Panc1 (cell line): Measurements from ENCODE around the gene GPR162.

Source experiments
- TF ChIP-seq, protein P1 (sequence below): fragments of 450-650 bp; IDR thresholded peaks from 2 replicates; pipeline ENCODE4 v1.5.1; 2017; ENCODE audit warnings: mild to moderate bottlenecking
- TF ChIP-seq, protein P2 (sequence below), 2 experiments: IDR thresholded peaks; 2 replicates each; pipeline ENCODE4 v1.6.1; 2011 to 2012; ENCODE audit warnings: low read depth in 2 of 2, control low read depth in 1 of 2, low read length in 1 of 2, mild to moderate bottlenecking in 1 of 2, moderate library complexity in 1 of 2; ENCODE audit not compliant: insufficient read depth in 1 of 2

DNA sequence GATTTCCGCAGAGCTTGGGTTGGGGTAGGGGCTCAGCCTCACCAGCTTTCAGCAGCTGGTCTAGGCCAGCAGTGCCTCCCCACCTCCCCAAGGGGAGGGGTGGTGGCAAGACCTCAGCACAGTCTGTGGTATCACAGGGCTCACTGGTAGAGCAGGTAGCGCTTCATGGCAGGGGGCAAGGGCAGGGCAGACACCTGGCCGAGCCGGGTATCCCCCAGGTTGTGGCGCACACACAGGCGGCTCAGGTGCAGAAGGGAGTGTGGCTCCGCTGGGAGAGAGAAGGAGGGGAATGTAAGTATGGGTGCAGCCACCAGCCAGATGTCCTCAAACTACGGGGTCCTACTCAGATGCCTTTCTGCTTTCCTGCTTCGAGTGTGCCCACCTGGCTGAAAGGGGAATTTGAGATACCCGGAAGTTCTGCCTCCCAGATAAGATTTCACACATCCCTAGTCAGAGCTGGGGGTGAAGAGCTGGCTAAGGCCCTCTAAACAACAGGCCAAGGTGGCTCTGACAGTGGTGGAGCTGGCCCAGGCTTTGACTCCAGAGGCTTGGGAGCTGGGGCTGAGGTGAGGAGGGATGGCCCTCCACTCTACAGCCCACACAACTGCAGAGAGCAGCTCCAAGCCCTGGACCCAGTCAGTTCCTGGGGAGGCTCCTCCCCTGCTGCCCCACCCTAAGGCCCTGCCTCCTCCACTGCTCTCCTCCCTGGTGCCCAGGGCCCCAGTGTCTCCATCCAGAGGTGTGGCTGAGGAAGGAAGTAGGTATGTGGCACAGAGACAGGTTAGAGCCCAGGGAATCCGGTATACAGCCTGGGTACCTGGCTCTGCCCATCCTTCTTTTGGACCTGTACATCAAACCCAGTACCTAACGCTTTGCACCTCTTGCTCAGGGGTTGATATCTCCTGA, 49.7 kb downstream of the GPR162 start:
- TF ChIP-seq, protein P1, sequence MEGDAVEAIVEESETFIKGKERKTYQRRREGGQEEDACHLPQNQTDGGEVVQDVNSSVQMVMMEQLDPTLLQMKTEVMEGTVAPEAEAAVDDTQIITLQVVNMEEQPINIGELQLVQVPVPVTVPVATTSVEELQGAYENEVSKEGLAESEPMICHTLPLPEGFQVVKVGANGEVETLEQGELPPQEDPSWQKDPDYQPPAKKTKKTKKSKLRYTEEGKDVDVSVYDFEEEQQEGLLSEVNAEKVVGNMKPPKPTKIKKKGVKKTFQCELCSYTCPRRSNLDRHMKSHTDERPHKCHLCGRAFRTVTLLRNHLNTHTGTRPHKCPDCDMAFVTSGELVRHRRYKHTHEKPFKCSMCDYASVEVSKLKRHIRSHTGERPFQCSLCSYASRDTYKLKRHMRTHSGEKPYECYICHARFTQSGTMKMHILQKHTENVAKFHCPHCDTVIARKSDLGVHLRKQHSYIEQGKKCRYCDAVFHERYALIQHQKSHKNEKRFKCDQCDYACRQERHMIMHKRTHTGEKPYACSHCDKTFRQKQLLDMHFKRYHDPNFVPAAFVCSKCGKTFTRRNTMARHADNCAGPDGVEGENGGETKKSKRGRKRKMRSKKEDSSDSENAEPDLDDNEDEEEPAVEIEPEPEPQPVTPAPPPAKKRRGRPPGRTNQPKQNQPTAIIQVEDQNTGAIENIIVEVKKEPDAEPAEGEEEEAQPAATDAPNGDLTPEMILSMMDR, result no peak
- TF ChIP-seq, protein P2, sequence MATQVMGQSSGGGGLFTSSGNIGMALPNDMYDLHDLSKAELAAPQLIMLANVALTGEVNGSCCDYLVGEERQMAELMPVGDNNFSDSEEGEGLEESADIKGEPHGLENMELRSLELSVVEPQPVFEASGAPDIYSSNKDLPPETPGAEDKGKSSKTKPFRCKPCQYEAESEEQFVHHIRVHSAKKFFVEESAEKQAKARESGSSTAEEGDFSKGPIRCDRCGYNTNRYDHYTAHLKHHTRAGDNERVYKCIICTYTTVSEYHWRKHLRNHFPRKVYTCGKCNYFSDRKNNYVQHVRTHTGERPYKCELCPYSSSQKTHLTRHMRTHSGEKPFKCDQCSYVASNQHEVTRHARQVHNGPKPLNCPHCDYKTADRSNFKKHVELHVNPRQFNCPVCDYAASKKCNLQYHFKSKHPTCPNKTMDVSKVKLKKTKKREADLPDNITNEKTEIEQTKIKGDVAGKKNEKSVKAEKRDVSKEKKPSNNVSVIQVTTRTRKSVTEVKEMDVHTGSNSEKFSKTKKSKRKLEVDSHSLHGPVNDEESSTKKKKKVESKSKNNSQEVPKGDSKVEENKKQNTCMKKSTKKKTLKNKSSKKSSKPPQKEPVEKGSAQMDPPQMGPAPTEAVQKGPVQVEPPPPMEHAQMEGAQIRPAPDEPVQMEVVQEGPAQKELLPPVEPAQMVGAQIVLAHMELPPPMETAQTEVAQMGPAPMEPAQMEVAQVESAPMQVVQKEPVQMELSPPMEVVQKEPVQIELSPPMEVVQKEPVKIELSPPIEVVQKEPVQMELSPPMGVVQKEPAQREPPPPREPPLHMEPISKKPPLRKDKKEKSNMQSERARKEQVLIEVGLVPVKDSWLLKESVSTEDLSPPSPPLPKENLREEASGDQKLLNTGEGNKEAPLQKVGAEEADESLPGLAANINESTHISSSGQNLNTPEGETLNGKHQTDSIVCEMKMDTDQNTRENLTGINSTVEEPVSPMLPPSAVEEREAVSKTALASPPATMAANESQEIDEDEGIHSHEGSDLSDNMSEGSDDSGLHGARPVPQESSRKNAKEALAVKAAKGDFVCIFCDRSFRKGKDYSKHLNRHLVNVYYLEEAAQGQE (IDR thresholded peaks at IDR 0.05; ENCODE audit: insufficient read depth in 1 of 2, low read depth in 2 of 2, low read length in 1 of 2), result no peak
